Mesenchymal stem cell (in vitro differentiated cells and primary cell): ENCODE results near the gene EPOP.

Experiments
- DNase-seq: peaks from one replicate; pipeline ENCODE4 v3.0.0-alpha.2; 2013
- H2AFZ ChIP-seq: one replicate; pipeline ENCODE4 v1.6.1; 2013; ENCODE audit warnings: low read depth, mild to moderate bottlenecking, control low read depth, inconsistent platforms, low read length, moderate library complexity
- H2AK5ac ChIP-seq: 2 replicates; pipeline ENCODE4 v1.6.1; 2013; ENCODE audit warnings: low read length, moderate library complexity, mild to moderate bottlenecking, inconsistent platforms; ENCODE audit not compliant: severe bottlenecking
- H2BK120ac ChIP-seq: one replicate; pipeline ENCODE4 v1.6.1; 2013; ENCODE audit warnings: low read depth, mild to moderate bottlenecking, inconsistent platforms, low read length, moderate library complexity
- H2BK12ac ChIP-seq, 2 experiments: one replicate each; pipeline ENCODE4 v1.6.1; 2013; ENCODE audit warnings: inconsistent platforms in 2 of 2, low read length in 2 of 2, mild to moderate bottlenecking in 2 of 2, moderate library complexity in 2 of 2, control low read depth in 1 of 2
- H2BK15ac ChIP-seq: one replicate; pipeline ENCODE4 v1.6.1; 2013; ENCODE audit warnings: mild to moderate bottlenecking, low read depth, inconsistent platforms; ENCODE audit not compliant: poor library complexity, severe bottlenecking
- H2BK5ac ChIP-seq: 2 replicates; pipeline ENCODE4 v1.6.1; 2013; ENCODE audit warnings: low read depth, mild to moderate bottlenecking, low read length, control low read depth, inconsistent platforms; ENCODE audit not compliant: poor library complexity, severe bottlenecking
- H3K14ac ChIP-seq, 2 experiments: one replicate each; pipeline ENCODE4 v1.6.1; 2013; ENCODE audit warnings: inconsistent platforms in 2 of 2, low read length in 2 of 2, control low read depth in 1 of 2, mild to moderate bottlenecking in 1 of 2, moderate library complexity in 1 of 2
- H3K18ac ChIP-seq, 2 experiments: one replicate each; pipeline ENCODE4 v1.6.1; 2013; ENCODE audit warnings: inconsistent platforms in 2 of 2, low read length in 2 of 2, control low read depth in 1 of 2, low read depth in 1 of 2, mild to moderate bottlenecking in 1 of 2
- H3K23ac ChIP-seq, 2 experiments: one replicate each; pipeline ENCODE4 v1.6.1; 2013; ENCODE audit warnings: inconsistent platforms in 2 of 2, low read length in 2 of 2, mild to moderate bottlenecking in 2 of 2, moderate library complexity in 2 of 2, control low read depth in 1 of 2
- H3K27ac ChIP-seq: 2 replicates; pipeline ENCODE4 v1.5.1; 2013; ENCODE audit warnings: mild to moderate bottlenecking, moderate library complexity, low read length, control low read depth, inconsistent platforms; ENCODE audit not compliant: poor library complexity, severe bottlenecking
- H3K27me3 ChIP-seq, 2 experiments: 2 replicates each; pipeline versions ENCODE4 v1.6.1 to v1.7.0; 2013; ENCODE audit warnings: low read length in 2 of 2, mild to moderate bottlenecking in 2 of 2, moderate library complexity in 2 of 2, control low read depth in 1 of 2, inconsistent platforms in 1 of 2; ENCODE audit not compliant: control insufficient read depth in 1 of 2, insufficient read depth in 1 of 2
- H3K36me3 ChIP-seq, 2 experiments: 2 replicates each; pipeline versions ENCODE4 v1.6.1 to v1.7.0; 2013; ENCODE audit warnings: low read length in 2 of 2, control low read depth in 1 of 2, inconsistent platforms in 1 of 2, low read depth in 1 of 2, mild to moderate bottlenecking in 1 of 2; ENCODE audit not compliant: insufficient read depth in 2 of 2, control insufficient read depth in 1 of 2
- H3K4ac ChIP-seq, 2 experiments: one replicate each; pipeline ENCODE4 v1.6.1; 2013; ENCODE audit warnings: inconsistent platforms in 2 of 2, low read length in 2 of 2, mild to moderate bottlenecking in 2 of 2, moderate library complexity in 2 of 2, control low read depth in 1 of 2, low read depth in 1 of 2
- H3K4me1 ChIP-seq: 2 replicates; pipeline ENCODE4 v1.6.1; 2013; ENCODE audit warnings: low read depth, low read length, control low read depth; ENCODE audit not compliant: control insufficient read depth, insufficient read depth
- H3K4me2 ChIP-seq: 2 replicates; pipeline ENCODE4 v1.6.1; 2013; ENCODE audit warnings: low read length, mild to moderate bottlenecking, inconsistent platforms; ENCODE audit not compliant: poor library complexity, severe bottlenecking
- H3K4me3 ChIP-seq, 2 experiments: 2 replicates each; pipeline versions ENCODE4 v1.5.1 to v1.7.0; 2013; ENCODE audit warnings: low read length in 2 of 2, mild to moderate bottlenecking in 2 of 2, control low read depth in 1 of 2, low read depth in 1 of 2; ENCODE audit not compliant: insufficient read depth in 1 of 2
- H3K79me1 ChIP-seq: replicated peaks from 2 replicates; pipeline ENCODE4 v1.6.1; 2013; ENCODE audit warnings: mild to moderate bottlenecking, control low read depth, low read length, inconsistent platforms; ENCODE audit not compliant: poor library complexity, severe bottlenecking
- H3K9ac ChIP-seq: 2 replicates; pipeline ENCODE4 v1.7.0; 2013; ENCODE audit warnings: mild to moderate bottlenecking, low read length, moderate library complexity
- H3K9me3 ChIP-seq: 2 replicates; pipeline ENCODE4 v1.7.0; 2013; ENCODE audit warnings: mild to moderate bottlenecking, low read length; ENCODE audit not compliant: control insufficient read depth
- H4K8ac ChIP-seq: one replicate; pipeline ENCODE4 v1.6.1; 2013; ENCODE audit warnings: inconsistent platforms, mild to moderate bottlenecking, low read length, moderate library complexity
- H4K91ac ChIP-seq: one replicate; pipeline ENCODE4 v1.6.1; 2013; ENCODE audit warnings: mild to moderate bottlenecking, low read length, inconsistent platforms
- WGBS: methylation state at CpG from one replicate; pipeline ENCODE4 v1.1.7; 2013; ENCODE audit warnings: mixed read lengths; 5-methylcytosine and 5-hydroxymethylcytosine counted together

EPOP gene

GRCh38 chr17:38660097-38661025 is 14.4 kb downstream of the EPOP start:
- no peak overlapping the region for H2AK5ac ChIP-seq
- no peak overlapping the region for H4K91ac ChIP-seq
- no peaks in the 10 kb centered on the region for H3K79me1 ChIP-seq
- no peak overlapping the region for H2AFZ ChIP-seq
- no peak overlapping the region for H3K4ac ChIP-seq
- H3K14ac ChIP-seq = no peak overlapping the region
- peaks cover 12% of the 10 kb centered on the region for H3K4me1 ChIP-seq
- WGBS = 74% methylated on average over 16 of the region's 16 CpGs
- H3K4me2 ChIP-seq = no peak overlapping the region
- no peak overlapping the region for H2BK5ac ChIP-seq
- H3K27me3 ChIP-seq = peaks cover 49 to 51% of the 10 kb centered on the region in 2 experiments
- H3K23ac ChIP-seq = no peak overlapping the region
- peak; percentile 27 for DNase-seq
- H3K9me3 ChIP-seq = no peaks in the 10 kb centered on the region
- H3K36me3 ChIP-seq = no peaks in the 10 kb centered on the region
- no peak overlapping the region for H3K18ac ChIP-seq
- H3K9ac ChIP-seq = no peak overlapping the region
- no peak overlapping the region for H3K27ac ChIP-seq
- H4K8ac ChIP-seq = peak overlapping the region; percentile 55
- H2BK12ac ChIP-seq = no peak overlapping the region
- H2BK120ac ChIP-seq = no peak overlapping the region
- H3K4me3 ChIP-seq = no peak overlapping the region
- no peak overlapping the region for H2BK15ac ChIP-seq

GRCh38 chr17:38659415-38659814 is 15.3 kb downstream of the EPOP start:
- H2BK5ac ChIP-seq = no peak overlapping the region
- H3K4me3 ChIP-seq = no peak overlapping the region
- H3K9ac ChIP-seq = no peak overlapping the region
- DNase-seq = no peak
- H3K4me2 ChIP-seq = no peak overlapping the region
- no peak overlapping the region for H3K23ac ChIP-seq
- H3K4ac ChIP-seq = no peak overlapping the region
- no peak overlapping the region for H3K27ac ChIP-seq
- H4K91ac ChIP-seq = no peak overlapping the region
- H2AFZ ChIP-seq = no peak overlapping the region
- H2BK120ac ChIP-seq = no peak overlapping the region
- peaks cover 12% of the 10 kb centered on the region for H3K4me1 ChIP-seq
- 100% methylated on average over 5 of the region's 7 CpGs for WGBS
- no peak overlapping the region for H3K18ac ChIP-seq
- no peak overlapping the region for H2BK12ac ChIP-seq
- no peak overlapping the region for H3K14ac ChIP-seq
- no peak overlapping the region for H4K8ac ChIP-seq
- no peaks in the 10 kb centered on the region for H3K9me3 ChIP-seq
- no peak overlapping the region for H2BK15ac ChIP-seq
- H3K79me1 ChIP-seq = no peaks in the 10 kb centered on the region
- H2AK5ac ChIP-seq = no peak overlapping the region
- no peaks in the 10 kb centered on the region for H3K36me3 ChIP-seq
- H3K27me3 ChIP-seq = peaks cover 56% of the 10 kb centered on the region in 2 experiments

DNA sequence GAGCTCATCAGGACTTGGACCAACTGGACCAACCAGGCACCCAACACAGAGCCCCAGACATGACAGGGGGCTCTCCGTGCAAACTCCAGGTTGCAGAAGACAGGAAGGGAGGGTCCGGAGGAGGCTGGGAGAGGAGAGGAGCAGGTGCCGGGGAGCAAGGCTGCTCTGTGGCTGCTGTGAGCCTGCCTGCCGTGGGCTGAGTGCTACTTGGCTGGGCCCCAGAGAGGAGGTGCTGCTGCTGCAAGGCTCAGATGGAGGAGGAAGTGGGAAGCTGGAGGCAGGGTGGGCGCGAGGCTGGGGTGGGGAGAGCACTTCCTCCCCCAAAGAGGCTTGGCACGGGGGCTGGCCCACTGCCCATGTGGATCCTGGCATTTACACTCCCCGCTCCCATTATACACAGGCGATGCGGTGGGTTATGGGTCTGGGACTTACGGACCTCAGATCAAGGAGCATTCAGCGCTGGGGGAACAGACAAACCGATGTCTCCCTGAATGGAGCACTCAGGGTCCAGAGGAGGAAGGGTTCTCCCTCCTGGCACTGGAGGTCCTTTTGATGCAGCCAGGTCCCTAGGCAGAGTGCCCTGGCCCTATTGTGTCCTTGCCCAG is 15.9 kb downstream of the EPOP start:
- H4K8ac ChIP-seq = no peak overlapping the region
- H3K4ac ChIP-seq = no peak overlapping the region
- no peak overlapping the region for H3K27ac ChIP-seq
- no peak overlapping the region for H2BK5ac ChIP-seq
- peaks cover 12% of the 10 kb centered on the region for H3K4me1 ChIP-seq
- H3K27me3 ChIP-seq = peaks cover 56 to 59% of the 10 kb centered on the region in 2 experiments
- H3K18ac ChIP-seq = no peak overlapping the region
- H2BK15ac ChIP-seq = no peak overlapping the region
- H3K4me3 ChIP-seq = no peak overlapping the region
- no peak overlapping the region for H3K9ac ChIP-seq
- no peak overlapping the region for H2AFZ ChIP-seq
- WGBS = 85% methylated on average over 13 of the region's 13 CpGs
- H4K91ac ChIP-seq = no peak overlapping the region
- H3K36me3 ChIP-seq = no peaks in the 10 kb centered on the region
- no peak overlapping the region for H3K14ac ChIP-seq
- no peaks in the 10 kb centered on the region for H3K9me3 ChIP-seq
- H2BK120ac ChIP-seq = no peak overlapping the region
- H2AK5ac ChIP-seq = no peak overlapping the region
- no peak overlapping the region for H3K23ac ChIP-seq
- H3K4me2 ChIP-seq = no peak overlapping the region
- DNase-seq = no peak
- H3K79me1 ChIP-seq = no peaks in the 10 kb centered on the region
- no peak overlapping the region for H2BK12ac ChIP-seq
